Measurements from ENCODE around the gene GLS.
"Not testable (repeated sequence)": the region's sequence is repeated elsewhere in the genome, so short reads cannot be mapped to it uniquely, and the experiment has no call there.

Gene GLS

GRCh38 chr2:190933361-190933760, 52.7 kb downstream of the GLS start:
- DNase-seq (ENCODE audit: low spot score): no peak

- DNase-seq (ENCODE audit: low spot score): no peak
These were observed 54.4 kb downstream of the GLS start for GRCh38 chr2:190935054-190935453.

GRCh38 chr2:190938771-190939335, 58.2 kb downstream of the GLS start:
- DNase-seq (ENCODE audit: low spot score): no peak

- no peak for DNase-seq (ENCODE audit: low spot score)
These were observed 59.8 kb downstream of the GLS start for GRCh38 chr2:190940454-190940853.

GRCh38 chr2:190941571-190941970, 61.0 kb downstream of the GLS start:
- no peak for DNase-seq (ENCODE audit: low spot score)

GRCh38 chr2:190942697-190943096, 62.1 kb downstream of the GLS start:
- no peak for DNase-seq (ENCODE audit: low spot score)

GRCh38 chr2:190943706-190944105, 63.1 kb downstream of the GLS start:
- DNase-seq (ENCODE audit: low spot score): no peak

GRCh38 chr2:190947141-190947540, 66.5 kb downstream of the GLS start:
- DNase-seq (ENCODE audit: low spot score): no peak

GRCh38 chr2:190947711-190948251, 67.2 kb downstream of the GLS start:
- no peak for DNase-seq (ENCODE audit: low spot score)

GRCh38 chr2:190948671-190949070, 68.0 kb downstream of the GLS start:
- no peak for DNase-seq (ENCODE audit: low spot score)

GRCh38 chr2:190950566-190950991, 70.0 kb downstream of the GLS start:
- DNase-seq (ENCODE audit: low spot score): no peak

GRCh38 chr2:190953257-190953656, 72.6 kb downstream of the GLS start:
- DNase-seq (ENCODE audit: low spot score): no peak

GRCh38 chr2:190959911-190960788, 79.5 kb downstream of the GLS start:
- DNase-seq (ENCODE audit: low spot score): no peak

GRCh38 chr2:190961117-190961516, 80.5 kb downstream of the GLS start:
- not testable (repeated sequence) for DNase-seq (ENCODE audit: low spot score)

- DNase-seq (ENCODE audit: low spot score): no peak
These were observed 81.4 kb downstream of the GLS start for GRCh38 chr2:190961918-190962487.

GRCh38 chr2:190963088-190963487, 82.5 kb downstream of the GLS start:
- DNase-seq (ENCODE audit: low spot score): no peak

- DNase-seq (ENCODE audit: low spot score): no peak
These were observed 83.7 kb downstream of the GLS start for GRCh38 chr2:190964170-190964795.

GRCh38 chr2:190965580-190966222, 85.1 kb downstream of the GLS start:
- DNase-seq (ENCODE audit: low spot score): no peak

- DNase-seq (ENCODE audit: low spot score): no peak
These were observed 87.9 kb downstream of the GLS start for GRCh38 chr2:190968522-190968921.

GRCh38 chr2:190970160-190970559, 89.5 kb downstream of the GLS start:
- no peak for DNase-seq (ENCODE audit: low spot score)

GRCh38 chr2:190970873-190971506, 90.4 kb downstream of the GLS start:
- no peak for DNase-seq (ENCODE audit: low spot score)
